ENCODE data around the gene SPP1. TPM values are rescaled to one million over a fixed set of nuclear protein-coding genes. Genes with fewer than 3 reads are reported as not detected.

SPP1 gene
- total and polyA plus RNA-seq, 9 of the 15 experiments (the other 6 are each of a cell fraction or from before 2014, with no cell fraction given): 0.10 to 0.64 TPM; not detected in 7

DNA sequence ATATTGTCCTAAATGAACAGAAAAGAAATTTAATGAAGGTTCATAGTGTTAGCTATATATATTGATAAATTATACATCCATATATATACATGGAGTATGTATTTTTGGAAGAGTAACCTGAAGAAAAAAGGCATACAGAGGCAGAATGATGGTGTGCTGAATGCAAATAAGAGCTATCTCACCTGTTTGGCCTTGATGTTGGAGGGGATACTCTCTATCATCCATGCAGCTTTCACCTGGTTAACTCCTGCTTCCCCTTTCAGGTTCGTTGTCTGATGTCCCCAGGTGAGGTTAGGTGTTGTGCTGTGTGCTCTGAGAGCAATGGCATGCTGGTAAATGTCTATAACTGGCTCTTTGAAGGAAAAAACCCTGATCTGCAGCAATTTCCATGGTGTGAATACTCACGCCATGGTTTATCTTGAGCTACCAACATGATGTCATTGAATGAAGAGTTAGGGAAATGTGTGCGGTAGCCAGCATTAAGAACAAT is 31.8 kb upstream of the SPP1 start:
- Histone ChIP-seq H3K9ac (ENCODE audit: insufficient read depth in 1 of 2, low read depth in 2 of 2, low read length in 2 of 2) (no peak overlapping the region), H3K27ac (ENCODE audit: extremely low read depth, low read depth, low read length) (no peak overlapping the region), H3K9me3 (replicated peaks; ENCODE audit: control insufficient read depth, insufficient read depth, low read depth, low read length) (no peaks in the 10 kb centered on the region), H3K27me3 (ENCODE audit: control insufficient read depth in 2 of 2, insufficient read depth in 2 of 2, low read length in 2 of 2) (peaks cover 3 to 5% of the 10 kb centered on the region in 2 experiments; a peak in 3 of 5 replicates), H3K36me3 (ENCODE audit: control insufficient read depth, insufficient read depth, low read length) (no peaks in the 10 kb centered on the region), H3K9me1 (ENCODE audit: control insufficient read depth, insufficient read depth, low read length) (no peaks in the 10 kb centered on the region), H2AFZ (ENCODE audit: low read depth, low read length) (no peak overlapping the region), H4K20me1 (replicated peaks; ENCODE audit: control insufficient read depth, insufficient read depth, low read length) (no peaks in the 10 kb centered on the region), H3K4me2 (ENCODE audit: insufficient read depth, low read length) (no peak overlapping the region), H3K79me2 (ENCODE audit: control insufficient read depth, insufficient read depth, low read length) (no peaks in the 10 kb centered on the region), H3K4me3 (no peak overlapping the region), H3K4me1 (replicated peaks in 1 of 2; ENCODE audit: control insufficient read depth in 2 of 2, insufficient read depth in 2 of 2, low read length in 2 of 2) (no peaks in the 10 kb centered on the region)
- ATAC-seq (no peak), FAIRE-seq (no peak), DNase-seq (ENCODE audit: extremely low read depth in 1 of 4, low spot score in 3 of 4) (no peak)
- 3% methylated on average over 3 of the region's 3 CpGs for WGBS (ENCODE audit: insufficient coverage, low coverage, missing lambda C conversion rate)
- CTCF ChIA-PET (ENCODE audit: low intra/inter-chr PET ratio): no interaction called here
- in situ Hi-C loops (cut with MboI) (no loop called here), intact Hi-C loops (cut with micrococcal nuclease) (no loop called here)
- POLR2A ChIA-PET: no interaction called here
- BruUV-seq (replicated peaks): no TSS peak
- no peak for TF ChIP-seq CAMTA2 (CRISPR knock-in tag; conservative IDR thresholded peaks at IDR 0.05)

DNA sequence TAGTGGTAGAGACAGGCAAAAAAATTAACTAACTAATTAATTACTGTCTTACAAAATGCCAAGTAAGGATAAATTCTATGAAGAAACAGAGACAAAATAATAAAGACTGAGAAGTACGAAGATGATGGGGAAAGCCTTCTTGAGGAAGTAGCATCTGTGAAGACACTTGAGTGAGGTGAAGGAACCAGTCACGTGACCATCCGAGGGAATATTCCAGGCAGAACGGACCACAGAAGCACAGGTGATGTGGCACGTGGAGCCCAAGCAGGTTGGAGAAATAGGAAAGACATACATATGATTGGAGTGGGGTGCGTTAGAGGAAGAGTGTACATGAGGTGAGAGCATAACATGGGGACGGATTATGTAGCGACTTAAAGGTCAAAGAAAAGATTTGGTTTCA is 30.5 kb upstream of the SPP1 start:
- in situ Hi-C loops (cut with MboI) (no loop called here), intact Hi-C loops (cut with micrococcal nuclease) (no loop called here)
- no peak for ATAC-seq
- DNase-seq (ENCODE audit: extremely low read depth in 1 of 4, low spot score in 3 of 4): no peak
- no peaks in the 10 kb centered on the region for H3K4me1 ChIP-seq (replicated peaks in 1 of 2; ENCODE audit: control insufficient read depth in 2 of 2, insufficient read depth in 2 of 2, low read length in 2 of 2)
- H3K27me3 ChIP-seq (ENCODE audit: control insufficient read depth in 2 of 2, insufficient read depth in 2 of 2, low read length in 2 of 2): peaks cover 3 to 5% of the 10 kb centered on the region in 2 experiments; a peak in 3 of 5 replicates
- H2AFZ ChIP-seq (ENCODE audit: low read depth, low read length): no peak overlapping the region
- ChIA-PET CTCF (ENCODE audit: low intra/inter-chr PET ratio) (no interaction called here), POLR2A (no interaction called here)
- under 1% methylated on average over 8 of the region's 8 CpGs for WGBS (ENCODE audit: insufficient coverage, low coverage, missing lambda C conversion rate)
- H3K9ac ChIP-seq (ENCODE audit: insufficient read depth in 1 of 2, low read depth in 2 of 2, low read length in 2 of 2): no peak overlapping the region
- H3K9me3 ChIP-seq (replicated peaks; ENCODE audit: control insufficient read depth, insufficient read depth, low read depth, low read length): no peaks in the 10 kb centered on the region
- BruUV-seq (replicated peaks): no TSS peak
- H3K4me3 ChIP-seq: no peak overlapping the region
- no peaks in the 10 kb centered on the region for H4K20me1 ChIP-seq (replicated peaks; ENCODE audit: control insufficient read depth, insufficient read depth, low read length)
- no peak overlapping the region; the same call in 1 of the 2 replicates for H3K4me2 ChIP-seq (ENCODE audit: insufficient read depth, low read length)
- H3K36me3 ChIP-seq (ENCODE audit: control insufficient read depth, insufficient read depth, low read length): no peaks in the 10 kb centered on the region
- no peak for FAIRE-seq
- no peaks in the 10 kb centered on the region for H3K79me2 ChIP-seq (ENCODE audit: control insufficient read depth, insufficient read depth, low read length)
- H3K9me1 ChIP-seq (ENCODE audit: control insufficient read depth, insufficient read depth, low read length): no peaks in the 10 kb centered on the region
- H3K27ac ChIP-seq (ENCODE audit: extremely low read depth, low read depth, low read length): no peak overlapping the region
- TF ChIP-seq, protein P1, sequence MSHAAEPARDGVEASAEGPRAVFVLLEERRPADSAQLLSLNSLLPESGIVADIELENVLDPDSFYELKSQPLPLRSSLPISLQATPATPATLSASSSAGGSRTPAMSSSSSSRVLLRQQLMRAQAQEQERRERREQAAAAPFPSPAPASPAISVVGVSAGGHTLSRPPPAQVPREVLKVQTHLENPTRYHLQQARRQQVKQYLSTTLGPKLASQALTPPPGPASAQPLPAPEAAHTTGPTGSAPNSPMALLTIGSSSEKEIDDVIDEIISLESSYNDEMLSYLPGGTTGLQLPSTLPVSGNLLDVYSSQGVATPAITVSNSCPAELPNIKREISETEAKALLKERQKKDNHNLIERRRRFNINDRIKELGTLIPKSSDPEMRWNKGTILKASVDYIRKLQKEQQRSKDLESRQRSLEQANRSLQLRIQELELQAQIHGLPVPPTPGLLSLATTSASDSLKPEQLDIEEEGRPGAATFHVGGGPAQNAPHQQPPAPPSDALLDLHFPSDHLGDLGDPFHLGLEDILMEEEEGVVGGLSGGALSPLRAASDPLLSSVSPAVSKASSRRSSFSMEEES (CRISPR knock-in tag; IDR thresholded peaks at IDR 0.05): peak; percentile 82
- peak; percentile 65; the same call in 1 of the 2 replicates for TF ChIP-seq TOE1 (IDR thresholded peaks at IDR 0.05; ENCODE audit: borderline replicate concordance)
- no peak for TF ChIP-seq TOE1 (CRISPR knock-in tag; IDR thresholded peaks at IDR 0.05; ENCODE audit: borderline replicate concordance, low read depth)
- TF ChIP-seq CBFA2T2 (conservative IDR thresholded peaks at IDR 0.05): peak; percentile 44
- TF ChIP-seq MCM2 (IDR thresholded peaks at IDR 0.05; ENCODE audit: low read depth): no peak
- no peak for TF ChIP-seq ZBTB17 (CRISPR knock-in tag; IDR thresholded peaks at IDR 0.05)
- no peak for TF ChIP-seq DDX20 (tag; IDR thresholded peaks at IDR 0.05; ENCODE audit: low read depth)
- TF ChIP-seq ZNF408 (CRISPR knock-in tag; IDR thresholded peaks at IDR 0.05; ENCODE audit: low read depth): no peak
- TF ChIP-seq, protein P2, sequence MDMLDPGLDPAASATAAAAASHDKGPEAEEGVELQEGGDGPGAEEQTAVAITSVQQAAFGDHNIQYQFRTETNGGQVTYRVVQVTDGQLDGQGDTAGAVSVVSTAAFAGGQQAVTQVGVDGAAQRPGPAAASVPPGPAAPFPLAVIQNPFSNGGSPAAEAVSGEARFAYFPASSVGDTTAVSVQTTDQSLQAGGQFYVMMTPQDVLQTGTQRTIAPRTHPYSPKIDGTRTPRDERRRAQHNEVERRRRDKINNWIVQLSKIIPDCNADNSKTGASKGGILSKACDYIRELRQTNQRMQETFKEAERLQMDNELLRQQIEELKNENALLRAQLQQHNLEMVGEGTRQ (CRISPR knock-in tag; IDR thresholded peaks at IDR 0.05): peak; percentile 72
- no peak for TF ChIP-seq HNRNPH1 (optimal IDR thresholded peaks at IDR 0.05; ENCODE audit: low read depth, low read length)

All from K562 (cell line).